Measurements from ENCODE around the gene KCNH4.

The KCNH4 gene

GRCh38 chr17:42138749-42139492 lies 42.0 kb downstream of the KCNH4 start:
- H3K4me3 ChIP-seq (ENCODE audit: low read depth, low read length): no peak overlapping the region
- no peak for TF ChIP-seq CTCF (IDR thresholded peaks at IDR 0.05; ENCODE audit: low read depth, low read length)

GRCh38 chr17:42136654-42137051 lies 44.3 kb downstream of the KCNH4 start:
- H3K4me3 ChIP-seq (ENCODE audit: low read depth, low read length): no peak overlapping the region
- TF ChIP-seq CTCF (IDR thresholded peaks at IDR 0.05; ENCODE audit: low read depth, low read length): no peak

- no peak for TF ChIP-seq CTCF (IDR thresholded peaks at IDR 0.05; ENCODE audit: low read depth, low read length)
- H3K4me3 ChIP-seq (ENCODE audit: low read depth, low read length): no peak overlapping the region
Observed at GRCh38 chr17:42135664-42136653, 45.0 kb downstream of the KCNH4 start.

GRCh38 chr17:42135151-42135550 lies 45.8 kb downstream of the KCNH4 start:
- no peak for TF ChIP-seq CTCF (IDR thresholded peaks at IDR 0.05; ENCODE audit: low read depth, low read length)
- H3K4me3 ChIP-seq (ENCODE audit: low read depth, low read length): no peak overlapping the region

GRCh38 chr17:42133461-42134041 lies 47.4 kb downstream of the KCNH4 start:
- TF ChIP-seq CTCF (IDR thresholded peaks at IDR 0.05; ENCODE audit: low read depth, low read length): no peak
- no peak overlapping the region for H3K4me3 ChIP-seq (ENCODE audit: low read depth, low read length)

GRCh38 chr17:42132941-42133340 lies 48.0 kb downstream of the KCNH4 start:
- no peak for TF ChIP-seq CTCF (IDR thresholded peaks at IDR 0.05; ENCODE audit: low read depth, low read length)
- H3K4me3 ChIP-seq (ENCODE audit: low read depth, low read length): no peak overlapping the region

All from WI38 (cell line).